Activated CD4-positive, alpha-beta memory T cell treated with anti-CD3 and anti-CD28 coated beads, Interleukin-2, amount 10 ng/mL, durations not matched to agents 7 days and 5 days (primary cell): ENCODE results near the gene TTLL6. TPM values are rescaled to one million over a fixed set of nuclear protein-coding genes. Genes with fewer than 3 reads are reported as not detected.

Experiments used
- CTCF ChIA-PET: fragments of 350-600 bp; sonication (Branson Sonifier 250); formaldehyde crosslinking; loops from one replicate; lab custom pipeline; 2021; ENCODE audit warnings: antibody characterized with exemption, inconsistent platforms; lab: Charles Lee
- POLR2A ChIA-PET: fragments of 350-600 bp; sonication (Branson Sonifier 250); formaldehyde crosslinking; loops from one replicate; lab custom pipeline; 2021; ENCODE audit warnings: antibody characterized with exemption; lab: Charles Lee
- DNase-seq: peaks from one replicate; pipeline ENCODE4 v3.0.0-alpha.2; 2020
- H3K27ac Mint-ChIP-seq: one replicate; pipeline ENCODE4 v1.8.0; 2021; ENCODE audit warnings: mild to moderate bottlenecking, mixed read lengths
- H3K27me3 Mint-ChIP-seq: one replicate; pipeline ENCODE4 v1.8.0; 2021; ENCODE audit warnings: mixed read lengths
- H3K36me3 Mint-ChIP-seq: one replicate; pipeline ENCODE4 v1.8.0; 2021; ENCODE audit warnings: low read depth, mixed read lengths
- H3K4me1 Mint-ChIP-seq: one replicate; pipeline ENCODE4 v1.8.0; 2021; ENCODE audit warnings: mixed read lengths
- H3K4me3 Mint-ChIP-seq: one replicate; pipeline ENCODE4 v1.8.0; 2021; ENCODE audit warnings: mild to moderate bottlenecking, mixed read lengths
- H3K9me3 Mint-ChIP-seq: one replicate; pipeline ENCODE4 v1.8.0; 2021; ENCODE audit warnings: mixed read lengths
- total RNA-seq, 2 experiments: library from RNA; stranded (reverse); gene quantifications; one replicate each; pipeline ENCODE4 v1.2.3, GENCODE V29; 2021

Gene TTLL6
- total RNA-seq, 2 experiments from 2014 or later, result not detected

GRCh38 chr17:48779421-48779820 is 37.6 kb downstream of the TTLL6 start:
- H3K4me3 Mint-ChIP-seq, result no peak overlapping the region
- POLR2A ChIA-PET, result no interaction called here
- H3K36me3 Mint-ChIP-seq, result no peaks in the 10 kb centered on the region

DNA sequence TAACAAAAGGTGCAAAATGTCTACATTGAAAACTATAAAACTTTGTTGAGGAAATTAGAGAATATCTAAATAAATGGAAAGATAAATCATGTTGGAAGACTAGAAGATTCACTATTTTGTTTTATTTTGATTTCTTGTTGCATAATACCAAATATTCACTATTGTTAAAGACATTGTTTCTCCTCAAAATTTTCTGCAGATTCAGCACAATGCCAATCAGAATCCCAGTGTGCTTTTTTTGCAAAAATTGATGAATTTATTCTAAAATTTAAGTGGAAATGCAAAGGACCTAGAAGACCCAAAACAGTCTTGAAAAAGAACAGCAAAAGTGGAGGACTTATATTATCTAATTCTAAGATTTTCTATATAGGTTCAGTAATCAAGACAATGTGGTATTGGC is 40.4 kb downstream of the TTLL6 start:
- POLR2A ChIA-PET, result no interaction called here

More at GRCh38 chr17:48779421-48779820, 37.6 kb downstream of the TTLL6 start:
- CTCF ChIA-PET, result interaction anchor here (0.7 kb wide), 1 partner anchor 101 kb away, joined by 5 read pairs; no protein-coding TSS in a partner anchor
- Mint-ChIP-seq H3K4me1 (no peaks in the 10 kb centered on the region), H3K27ac (no peak overlapping the region), H3K9me3 (no peaks in the 10 kb centered on the region), H3K27me3 (peaks cover 36% of the 10 kb centered on the region)
- no peak for DNase-seq

GRCh38 chr17:48773245-48773644 is 43.8 kb downstream of the TTLL6 start:
- Mint-ChIP-seq H3K4me1 (peaks cover 4% of the 10 kb centered on the region), H3K27me3 (peaks cover 43% of the 10 kb centered on the region), H3K9me3 (no peaks in the 10 kb centered on the region), H3K4me3 (no peak overlapping the region), H3K27ac (no peak overlapping the region), H3K36me3 (no peaks in the 10 kb centered on the region)
- POLR2A ChIA-PET, result no interaction called here
- CTCF ChIA-PET, result interaction anchor here (1.1 kb wide), 1 partner anchor 95 kb away, joined by 3 read pairs; no protein-coding TSS in a partner anchor
- DNase-seq, result no peak

More for the DNA sequence above, 40.4 kb downstream of the TTLL6 start:
- no peak for DNase-seq
- Mint-ChIP-seq H3K36me3 (no peaks in the 10 kb centered on the region), H3K4me1 (no peaks in the 10 kb centered on the region), H3K9me3 (no peaks in the 10 kb centered on the region), H3K27me3 (peaks cover 44% of the 10 kb centered on the region), H3K27ac (no peak overlapping the region), H3K4me3 (no peak overlapping the region)
- CTCF ChIA-PET, result no interaction called here

- H3K9me3 Mint-ChIP-seq, result no peaks in the 10 kb centered on the region
- no peak overlapping the region for H3K27ac Mint-ChIP-seq
- POLR2A ChIA-PET, result no interaction called here
- no peak for DNase-seq
- H3K36me3 Mint-ChIP-seq, result no peaks in the 10 kb centered on the region
- no peak overlapping the region for H3K4me3 Mint-ChIP-seq
- H3K4me1 Mint-ChIP-seq, result peaks cover 4% of the 10 kb centered on the region
- CTCF ChIA-PET, result no interaction called here
- peaks cover 53% of the 10 kb centered on the region for H3K27me3 Mint-ChIP-seq
Measured at GRCh38 chr17:48770954-48771353, 46.1 kb downstream of the TTLL6 start.

DNA sequence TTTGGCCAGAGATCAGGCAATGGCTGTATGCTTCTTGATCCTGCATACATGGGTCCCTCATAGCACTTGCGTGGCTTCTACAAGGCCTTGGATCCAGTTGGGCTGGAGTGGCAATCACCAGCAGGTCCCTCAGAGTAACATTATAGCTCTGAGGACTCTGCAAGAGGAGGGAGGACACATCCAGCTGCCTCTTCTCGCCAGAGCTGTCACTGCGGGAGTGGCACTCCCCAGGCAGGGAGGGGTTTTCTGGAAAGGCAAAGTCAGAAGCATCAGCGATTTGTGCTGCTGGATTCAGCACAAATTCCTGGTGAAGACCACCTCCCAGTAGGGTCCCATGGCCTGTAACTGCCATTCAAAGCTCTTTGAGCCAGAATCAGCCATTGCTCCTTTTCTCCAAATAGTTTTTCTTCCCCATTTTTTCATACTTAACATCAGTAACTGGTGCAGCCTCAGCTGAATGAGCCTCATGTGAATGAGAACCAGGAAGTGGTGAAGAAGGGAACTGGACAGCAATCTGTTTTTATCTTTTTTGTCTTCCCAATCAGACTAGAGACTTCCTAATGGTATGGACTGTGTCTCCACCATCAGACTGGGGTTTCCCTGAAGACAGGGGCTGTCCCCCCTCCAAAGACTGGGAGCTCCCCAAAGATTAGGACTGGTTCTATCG is 47.9 kb downstream of the TTLL6 start:
- DNase-seq, result no peak
- Mint-ChIP-seq H3K27ac (no peak overlapping the region), H3K9me3 (no peaks in the 10 kb centered on the region), H3K4me3 (no peak overlapping the region), H3K36me3 (no peaks in the 10 kb centered on the region), H3K4me1 (peaks cover 4% of the 10 kb centered on the region), H3K27me3 (peaks cover 51% of the 10 kb centered on the region)
- ChIA-PET CTCF (interaction anchor here (1.0 to 3.4 kb wide), 2 partner anchors 45 to 90 kb away, joined by 3 to 13 read pairs; no protein-coding TSS in a partner anchor), POLR2A (interaction anchor here (1.1 kb wide), 1 partner anchor 43 kb away, joined by 3 read pairs; no protein-coding TSS in a partner anchor)

GRCh38 chr17:48767263-48767774 is 49.7 kb downstream of the TTLL6 start:
- no peaks in the 10 kb centered on the region for H3K9me3 Mint-ChIP-seq
- no peak overlapping the region for H3K27ac Mint-ChIP-seq
- H3K4me3 Mint-ChIP-seq, result no peak overlapping the region
- DNase-seq, result no peak
- peaks cover 4% of the 10 kb centered on the region for H3K4me1 Mint-ChIP-seq
- no peaks in the 10 kb centered on the region for H3K36me3 Mint-ChIP-seq
- ChIA-PET CTCF (interaction anchor here (1.1 to 3.4 kb wide), 3 partner anchors 22 to 112 kb away, joined by 3 to 13 read pairs (median 3); no protein-coding TSS in a partner anchor), POLR2A (no interaction called here)
- H3K27me3 Mint-ChIP-seq, result peaks cover 55% of the 10 kb centered on the region

DNA sequence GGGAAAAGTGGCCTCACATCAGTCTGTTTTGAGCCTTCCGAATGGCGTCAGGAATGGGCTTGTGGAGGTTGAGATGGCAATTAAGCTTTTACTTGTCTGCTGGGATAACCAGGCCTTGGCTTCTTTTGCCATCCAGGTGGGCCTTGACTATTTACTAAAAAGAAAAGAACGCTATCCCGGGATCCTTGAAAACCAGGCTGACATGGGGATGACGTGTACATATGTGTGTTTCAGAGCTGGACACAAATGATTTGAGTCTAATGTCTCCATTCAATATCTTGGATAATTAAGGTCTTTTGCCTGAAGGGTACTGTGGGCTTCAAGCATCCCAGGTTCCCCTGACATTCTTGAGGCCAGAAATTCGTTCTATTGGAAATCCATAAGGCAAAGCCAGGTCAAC is 55.9 kb downstream of the TTLL6 start:
- Mint-ChIP-seq H3K4me3 (no peak overlapping the region), H3K4me1 (no peaks in the 10 kb centered on the region), H3K27ac (no peak overlapping the region), H3K36me3 (no peaks in the 10 kb centered on the region), H3K9me3 (no peaks in the 10 kb centered on the region), H3K27me3 (peaks cover 63% of the 10 kb centered on the region)
- DNase-seq, result no peak
- CTCF ChIA-PET, result interaction anchor here (0.9 to 1.2 kb wide), 4 partner anchors 10 to 123 kb away, joined by 3 read pairs; no protein-coding TSS in a partner anchor
- POLR2A ChIA-PET, result no interaction called here

DNA sequence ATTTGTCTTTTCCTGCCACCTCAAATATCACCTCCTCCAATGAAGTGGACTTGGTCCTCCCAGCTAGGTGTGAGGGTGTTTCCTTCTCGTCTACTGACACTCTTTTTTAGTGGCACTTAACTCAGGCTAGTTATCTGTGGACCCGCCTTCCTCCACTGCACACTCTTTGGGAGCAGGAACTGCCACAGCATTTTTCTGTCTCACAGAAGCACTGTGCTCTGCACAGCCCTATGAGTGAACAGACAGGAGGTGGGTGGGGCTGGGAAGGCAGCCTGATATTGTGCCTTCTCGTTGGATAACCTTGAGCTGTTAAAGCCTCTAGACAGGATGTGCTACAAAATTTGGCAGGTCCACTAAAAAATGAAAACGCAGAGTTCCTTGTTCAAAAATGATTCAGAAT is 56.6 kb downstream of the TTLL6 start:
- ChIA-PET CTCF (interaction anchor here (1.2 kb wide), 1 partner anchor 82 kb away, joined by 3 read pairs; no protein-coding TSS in a partner anchor), POLR2A (no interaction called here)
- H3K9me3 Mint-ChIP-seq, result no peaks in the 10 kb centered on the region
- H3K4me3 Mint-ChIP-seq, result no peak overlapping the region
- no peaks in the 10 kb centered on the region for H3K4me1 Mint-ChIP-seq
- no peak for DNase-seq
- no peak overlapping the region for H3K27ac Mint-ChIP-seq
- peaks cover 66% of the 10 kb centered on the region for H3K27me3 Mint-ChIP-seq
- no peaks in the 10 kb centered on the region for H3K36me3 Mint-ChIP-seq

DNA sequence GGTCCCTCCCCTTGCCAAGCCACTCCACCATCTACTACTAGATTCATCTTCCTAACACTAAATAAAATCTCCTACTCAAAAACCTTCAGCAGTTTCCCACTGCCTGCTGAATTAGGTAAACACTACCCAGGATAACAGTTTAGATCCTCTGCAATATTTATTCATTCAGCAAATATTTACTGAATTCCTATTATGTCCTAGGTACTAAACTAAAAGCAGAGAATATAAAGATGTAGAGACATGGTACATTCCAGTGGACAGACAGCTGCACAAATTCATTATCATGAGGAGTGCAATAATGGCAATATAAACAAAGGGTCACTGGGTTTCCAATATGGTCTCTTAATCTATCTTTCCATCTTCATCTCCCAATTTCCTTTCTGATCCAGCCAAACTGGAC is 57.7 kb downstream of the TTLL6 start:
- CTCF ChIA-PET, result no interaction called here

DNA sequence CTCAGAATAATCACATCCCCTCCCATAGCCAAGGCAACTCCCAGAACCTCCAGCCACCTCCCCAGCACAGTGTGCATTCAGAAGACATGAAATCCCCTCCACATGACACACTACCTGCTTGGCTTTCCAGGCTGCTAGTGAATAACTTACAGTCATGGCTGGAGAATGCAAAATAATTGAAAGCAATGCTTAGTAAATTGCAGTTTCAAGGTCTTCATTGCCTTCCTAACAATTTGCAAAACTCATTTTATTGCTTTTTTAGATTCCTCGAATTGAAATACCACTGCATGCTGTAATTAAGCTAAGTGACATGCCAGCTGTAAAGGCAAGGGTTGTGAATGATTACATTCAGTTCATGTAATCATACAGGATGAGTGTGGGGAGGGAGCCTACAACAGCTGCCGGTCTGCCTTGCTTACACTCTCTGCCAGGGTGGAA is 59.5 kb downstream of the TTLL6 start:
- POLR2A ChIA-PET, result interaction anchor here (1.0 kb wide), 1 partner anchor 14 kb away, joined by 3 read pairs; no protein-coding TSS in a partner anchor

More for the DNA sequence above, 57.7 kb downstream of the TTLL6 start:
- H3K4me3 Mint-ChIP-seq, result no peak overlapping the region
- no peaks in the 10 kb centered on the region for H3K9me3 Mint-ChIP-seq
- POLR2A ChIA-PET, result no interaction called here
- no peaks in the 10 kb centered on the region for H3K36me3 Mint-ChIP-seq
- no peaks in the 10 kb centered on the region for H3K4me1 Mint-ChIP-seq
- no peak for DNase-seq
- H3K27ac Mint-ChIP-seq, result no peak overlapping the region
- H3K27me3 Mint-ChIP-seq, result peaks cover 70% of the 10 kb centered on the region

GRCh38 chr17:48756830-48757251 is 60.2 kb downstream of the TTLL6 start:
- Mint-ChIP-seq H3K4me3 (no peak overlapping the region), H3K27me3 (peaks cover 76% of the 10 kb centered on the region), H3K9me3 (no peaks in the 10 kb centered on the region), H3K4me1 (no peaks in the 10 kb centered on the region), H3K27ac (no peak overlapping the region), H3K36me3 (no peaks in the 10 kb centered on the region)
- DNase-seq, result no peak
- ChIA-PET POLR2A (no interaction called here), CTCF (interaction anchor here (1.7 kb wide), 1 partner anchor 31 kb away, joined by 6 read pairs; no protein-coding TSS in a partner anchor)

More for the DNA sequence above, 59.5 kb downstream of the TTLL6 start:
- H3K27me3 Mint-ChIP-seq, result peaks cover 75% of the 10 kb centered on the region
- no peaks in the 10 kb centered on the region for H3K9me3 Mint-ChIP-seq
- DNase-seq, result no peak
- H3K36me3 Mint-ChIP-seq, result no peaks in the 10 kb centered on the region
- no peak overlapping the region for H3K4me3 Mint-ChIP-seq
- H3K4me1 Mint-ChIP-seq, result no peaks in the 10 kb centered on the region
- no peak overlapping the region for H3K27ac Mint-ChIP-seq
- CTCF ChIA-PET, result interaction anchor here (0.9 to 1.4 kb wide), 3 partner anchors 12 to 275 kb away, joined by 3 to 8 read pairs (median 3); no protein-coding TSS in a partner anchor

DNA sequence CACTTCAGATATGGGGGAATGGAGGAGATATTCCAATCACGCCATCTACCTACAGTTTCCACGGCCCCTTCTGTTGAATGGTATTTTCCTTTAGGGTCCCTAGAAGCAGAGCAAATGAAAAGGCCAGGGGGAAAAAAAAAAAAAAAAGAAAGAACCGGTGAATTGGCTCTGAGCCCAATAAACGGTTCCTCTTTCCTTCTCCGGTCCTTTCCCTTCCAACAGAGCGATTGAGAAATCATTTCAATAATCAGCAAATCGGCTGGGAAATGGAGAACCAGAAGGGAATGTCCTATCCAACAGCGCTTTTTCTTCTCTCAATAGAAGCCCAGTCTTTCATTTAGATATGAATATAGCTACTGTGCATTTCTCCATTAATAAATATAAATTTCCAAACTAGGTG is 61.7 kb downstream of the TTLL6 start:
- ChIA-PET POLR2A (no interaction called here), CTCF (interaction anchor here (1.5 to 1.7 kb wide), 2 partner anchors 30 to 119 kb away, joined by 3 to 6 read pairs; no protein-coding TSS in a partner anchor)
- Mint-ChIP-seq H3K4me3 (no peak overlapping the region), H3K27ac (no peak overlapping the region), H3K27me3 (peaks cover 78% of the 10 kb centered on the region), H3K4me1 (no peaks in the 10 kb centered on the region), H3K9me3 (no peaks in the 10 kb centered on the region), H3K36me3 (no peaks in the 10 kb centered on the region)
- no peak for DNase-seq
